Adrenal gland (tissue), 5 donors: Measurements from ENCODE around the gene GABRA5.

ENCODE experiments used
- POLR2A ChIP-seq, 2 donors: fragments of 450-650 bp; IDR thresholded peaks; one replicate each; pipeline ENCODE4 v1.6.1; 2017; ENCODE audit warnings: antibody characterized with exemption in 2 of 2, mild to moderate bottlenecking in 2 of 2, moderate library complexity in 1 of 2
- TF ChIP-seq, protein P1 (sequence below), 6 experiments: fragments of 450-650 bp in 4 of 6; fragments of 200-600 bp in 2 of 6; sonication (generic) in 1 of 6; IDR thresholded peaks; 1 replicate in 5 of 6; 2 replicates in 1 of 6; pipeline versions ENCODE4 v1.5.1 to v1.8.0; 2016 to 2021; ENCODE audit warnings: antibody characterized with exemption in 6 of 6, mild to moderate bottlenecking in 2 of 6, moderate library complexity in 1 of 6
- donor health status: DM: no; HTN: no; CAD: no.

DNA sequence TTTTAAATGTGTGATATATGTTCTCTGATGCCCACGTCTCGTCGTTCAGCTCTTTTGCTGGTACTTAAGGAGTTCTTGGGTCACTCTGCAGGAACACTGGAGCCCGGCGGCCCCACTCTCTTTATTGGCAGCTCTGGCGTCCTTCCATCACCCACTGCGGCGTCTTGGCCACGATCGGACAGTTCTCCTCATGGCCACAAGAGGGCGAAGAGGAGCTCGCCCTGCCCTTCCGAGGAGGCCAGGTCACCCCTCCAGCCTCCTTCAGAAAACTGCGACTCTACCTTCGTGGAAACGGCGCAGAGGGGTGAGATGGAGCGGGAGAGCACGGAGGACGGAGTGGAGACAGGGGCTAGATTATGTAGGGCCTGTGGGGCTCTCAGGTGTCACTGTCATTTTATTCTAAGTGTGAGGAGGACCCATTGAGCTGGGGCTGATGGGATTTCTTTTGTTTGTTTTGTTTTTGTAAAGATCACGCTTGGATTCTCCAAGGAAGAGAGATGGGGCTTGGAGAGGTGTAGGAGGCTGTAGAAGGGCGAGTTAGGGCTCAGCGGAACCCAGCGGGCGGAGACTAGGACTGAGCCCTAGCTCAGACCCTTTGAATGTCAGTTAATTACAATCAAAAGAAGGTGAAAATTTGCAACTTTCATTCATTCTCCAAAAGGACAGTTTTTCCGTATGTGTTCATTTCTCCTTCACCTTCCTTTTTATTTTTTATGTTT, 28.0 kb upstream of the GABRA5 start:
- TF ChIP-seq, protein P1, sequence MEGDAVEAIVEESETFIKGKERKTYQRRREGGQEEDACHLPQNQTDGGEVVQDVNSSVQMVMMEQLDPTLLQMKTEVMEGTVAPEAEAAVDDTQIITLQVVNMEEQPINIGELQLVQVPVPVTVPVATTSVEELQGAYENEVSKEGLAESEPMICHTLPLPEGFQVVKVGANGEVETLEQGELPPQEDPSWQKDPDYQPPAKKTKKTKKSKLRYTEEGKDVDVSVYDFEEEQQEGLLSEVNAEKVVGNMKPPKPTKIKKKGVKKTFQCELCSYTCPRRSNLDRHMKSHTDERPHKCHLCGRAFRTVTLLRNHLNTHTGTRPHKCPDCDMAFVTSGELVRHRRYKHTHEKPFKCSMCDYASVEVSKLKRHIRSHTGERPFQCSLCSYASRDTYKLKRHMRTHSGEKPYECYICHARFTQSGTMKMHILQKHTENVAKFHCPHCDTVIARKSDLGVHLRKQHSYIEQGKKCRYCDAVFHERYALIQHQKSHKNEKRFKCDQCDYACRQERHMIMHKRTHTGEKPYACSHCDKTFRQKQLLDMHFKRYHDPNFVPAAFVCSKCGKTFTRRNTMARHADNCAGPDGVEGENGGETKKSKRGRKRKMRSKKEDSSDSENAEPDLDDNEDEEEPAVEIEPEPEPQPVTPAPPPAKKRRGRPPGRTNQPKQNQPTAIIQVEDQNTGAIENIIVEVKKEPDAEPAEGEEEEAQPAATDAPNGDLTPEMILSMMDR (IDR thresholded peaks at IDR 0.05) = peak in 3 of 6 experiments; percentile 19 to 51 (median 33)
- TF ChIP-seq POLR2A (IDR thresholded peaks at IDR 0.05) = no peak
